ENCODE measurements around the gene NR1D1. TPM values are rescaled to one million over a fixed set of nuclear protein-coding genes. Genes with fewer than 3 reads are reported as not detected.

The NR1D1 gene
- total RNA-seq, 1 donor from 2014 or later: 2.6 TPM

- H3K4me1 Mint-ChIP-seq (ENCODE audit: unreplicated experiment): peaks cover 27% of the 10 kb centered on the region
- DNase-seq (ENCODE audit: low spot score): no peak
- H3K27ac Mint-ChIP-seq (ENCODE audit: unreplicated experiment): no peak overlapping the region
Observed at GRCh38 chr17:40058186-40058784, 42.1 kb downstream of the NR1D1 start.

GRCh38 chr17:40056379-40057015 is 43.9 kb downstream of the NR1D1 start:
- no peak overlapping the region for H3K4me3 Mint-ChIP-seq (ENCODE audit: unreplicated experiment)
- H3K9me3 Mint-ChIP-seq (ENCODE audit: unreplicated experiment): no peaks in the 10 kb centered on the region

More at GRCh38 chr17:40058186-40058784, 42.1 kb downstream of the NR1D1 start:
- no peaks in the 10 kb centered on the region for H3K9me3 Mint-ChIP-seq (ENCODE audit: unreplicated experiment)
- no peak overlapping the region for H3K4me3 Mint-ChIP-seq (ENCODE audit: unreplicated experiment)
- peaks cover 17% of the 10 kb centered on the region for H3K27me3 Mint-ChIP-seq (ENCODE audit: unreplicated experiment)
- peaks cover 5% of the 10 kb centered on the region for H3K36me3 Mint-ChIP-seq (ENCODE audit: low read depth, unreplicated experiment)
- TF ChIP-seq CTCF (IDR thresholded peaks at IDR 0.05; ENCODE audit: unreplicated experiment): no peak

More at GRCh38 chr17:40056379-40057015, 43.9 kb downstream of the NR1D1 start:
- H3K27me3 Mint-ChIP-seq (ENCODE audit: unreplicated experiment): peaks cover 10% of the 10 kb centered on the region
- H3K36me3 Mint-ChIP-seq (ENCODE audit: low read depth, unreplicated experiment): peaks cover 8% of the 10 kb centered on the region
- DNase-seq (ENCODE audit: low spot score): no peak
- TF ChIP-seq CTCF (IDR thresholded peaks at IDR 0.05; ENCODE audit: unreplicated experiment): no peak
- H3K4me1 Mint-ChIP-seq (ENCODE audit: unreplicated experiment): peaks cover 21% of the 10 kb centered on the region
- H3K27ac Mint-ChIP-seq (ENCODE audit: unreplicated experiment): no peak overlapping the region

Other genes starting within 250 kb of the NR1D1 start
- gene IKZF3, start 236.3 kb downstream of the NR1D1 start, total RNA-seq (ENCODE audit: unreplicated experiment): not detected
- not detected for gene ZPBP2, start 232.4 kb downstream of the NR1D1 start, total RNA-seq (ENCODE audit: unreplicated experiment)
- 9.0 TPM for gene GSDMB, start 182.0 kb downstream of the NR1D1 start, total RNA-seq (ENCODE audit: unreplicated experiment)
- gene ORMDL3, start 173.0 kb downstream of the NR1D1 start, total RNA-seq (ENCODE audit: unreplicated experiment): 49.3 TPM
- gene LRRC3C, start 172.9 kb downstream of the NR1D1 start, total RNA-seq (ENCODE audit: unreplicated experiment): not detected
- gene GSDMA, start 137.6 kb downstream of the NR1D1 start, total RNA-seq (ENCODE audit: unreplicated experiment): not detected
- gene PSMD3, start 119.8 kb downstream of the NR1D1 start, total RNA-seq (ENCODE audit: unreplicated experiment): 132 TPM
- not detected for gene CSF3, start 85.1 kb downstream of the NR1D1 start, total RNA-seq (ENCODE audit: unreplicated experiment)
- 111 TPM for gene MED24, start 46.2 kb downstream of the NR1D1 start, total RNA-seq (ENCODE audit: unreplicated experiment)
- gene THRA, start 37.6 kb downstream of the NR1D1 start, total RNA-seq (ENCODE audit: unreplicated experiment): 13.6 TPM
- gene MSL1, start 21.4 kb upstream of the NR1D1 start, total RNA-seq (ENCODE audit: unreplicated experiment): 96.2 TPM
- 96.4 TPM for gene CASC3, start 39.9 kb upstream of the NR1D1 start, total RNA-seq (ENCODE audit: unreplicated experiment)
- 18.3 TPM for gene RAPGEFL1, start 76.9 kb upstream of the NR1D1 start, total RNA-seq (ENCODE audit: unreplicated experiment)
- 32.2 TPM for gene WIPF2, start 118.7 kb upstream of the NR1D1 start, total RNA-seq (ENCODE audit: unreplicated experiment)
- gene CDC6, start 187.3 kb upstream of the NR1D1 start, total RNA-seq (ENCODE audit: unreplicated experiment): 18.2 TPM
- 42.8 TPM for gene RARA, start 208.6 kb upstream of the NR1D1 start, total RNA-seq (ENCODE audit: unreplicated experiment)